Lung (tissue), 12 donors: ENCODE data around the gene PPIL4. TPM values are rescaled to one million over a fixed set of nuclear protein-coding genes. Genes with fewer than 3 reads are reported as not detected.

Experiments used
- ATAC-seq: fragments of 200-7000 bp; cut with Tn5 transposase; one replicate; pipeline ENCODE4 v1.9.1; 2020; ENCODE audit warnings: moderate number of reproducible peaks; ENCODE audit not compliant: insufficient read depth, low FRiP score
- DNase-seq, 3 donors: peaks; one replicate each; pipeline ENCODE4 v3.0.0-alpha.2; 2013 to 2017
- H3K27ac ChIP-seq, 2 donors: one replicate each; pipeline ENCODE4 v1.5.1; 2013; ENCODE audit warnings: mild to moderate bottlenecking in 2 of 2, moderate library complexity in 2 of 2, control low read depth in 1 of 2, inconsistent platforms in 1 of 2, low read depth in 1 of 2, low read length in 1 of 2
- H3K27me3 ChIP-seq, 3 donors: one replicate each; pipeline ENCODE4 v1.5.1; 2013; ENCODE audit warnings: low read length in 2 of 3; ENCODE audit not compliant: control insufficient read depth in 3 of 3, insufficient read depth in 3 of 3
- H3K36me3 ChIP-seq, 4 donors: one replicate each; pipeline ENCODE4 v1.5.1; 2013; ENCODE audit warnings: low read length in 4 of 4, mild to moderate bottlenecking in 1 of 4, moderate library complexity in 1 of 4; ENCODE audit not compliant: control insufficient read depth in 4 of 4, insufficient read depth in 4 of 4
- H3K4me1 ChIP-seq, 5 donors: one replicate each; pipeline ENCODE4 v1.5.1; 2013; ENCODE audit warnings: low read length in 5 of 5, mild to moderate bottlenecking in 2 of 5, moderate library complexity in 1 of 5; ENCODE audit not compliant: control insufficient read depth in 5 of 5, insufficient read depth in 5 of 5
- H3K4me3 ChIP-seq: one replicate; pipeline ENCODE4 v1.5.1; 2013; ENCODE audit warnings: mild to moderate bottlenecking, control low read depth, moderate library complexity
- H3K9ac ChIP-seq, 2 donors: one replicate each; pipeline ENCODE4 v1.5.1; 2013; ENCODE audit warnings: low read length in 2 of 2, control low read depth in 1 of 2; ENCODE audit not compliant: insufficient read depth in 1 of 2
- H3K9me3 ChIP-seq, 4 donors: one replicate each; pipeline ENCODE4 v1.5.1; 2013; ENCODE audit warnings: low read length in 3 of 4, mild to moderate bottlenecking in 1 of 4, moderate library complexity in 1 of 4; ENCODE audit not compliant: control insufficient read depth in 4 of 4, insufficient read depth in 3 of 4
- CTCF ChIP-seq: IDR thresholded peaks from 2 replicates; pipeline ENCODE4 v1.5.1; 2012; ENCODE audit warnings: mild to moderate bottlenecking; ENCODE audit errors: control extremely low read depth, extremely low read depth
- WGBS, 2 donors: extraction: QIAGEN DNeasy Blood & Tissue Kit; methylation state at CpG; one replicate each; pipeline ENCODE4 v1.1.7; 2013; 5-methylcytosine and 5-hydroxymethylcytosine counted together
- polyA plus RNA-seq, 2 donors: library from polyadenylated mRNA; stranded (reverse); fragments of 200-250 nt; gene quantifications; one replicate each; pipeline ENCODE4 v1.2.1, GENCODE V29; 2013
- total RNA-seq, 2 donors: library from RNA; depleted of rRNA in 1 of 2; stranded (reverse); fragments of >200 nt in 1 of 2; gene quantifications; one replicate each; pipeline ENCODE4 v1.2.1, GENCODE V29; 2014 to 2021
- donor health status: control.
- donor health status: control.
- donor health status: Bipolar disorder and iron deficiency.
- donor health status: healthy.
- donor health status: DM: yes; HTN: yes; CAD: no.

The PPIL4 gene
- total and polyA plus RNA-seq, 4 donors, result 15.7 to 52.3 (median 21.9) TPM

- TF ChIP-seq CTCF, result no peak
- WGBS, 2 donors, result 25 to 31% methylated on average over 12 of the region's 12 CpGs
- Histone ChIP-seq H3K9ac (peak overlapping the region; percentile 98 to 100), H3K36me3 (peaks cover 0 to 8% (median 3%) of the 10 kb centered on the region in 4 donors), H3K9me3 (no peaks in the 10 kb centered on the region), H3K4me3 (peak overlapping the region; percentile 82), H3K27ac (peak overlapping the region; percentile 70 to 92), H3K4me1 (peaks cover 0 to 17% (median 8%) of the 10 kb centered on the region in 5 donors), H3K27me3 (no peaks in the 10 kb centered on the region)
- ATAC-seq (no peak), DNase-seq (no peak)
Observed at GRCh38 chr6:149544646-149545257, 1.1 kb downstream of the PPIL4 start.

DNA sequence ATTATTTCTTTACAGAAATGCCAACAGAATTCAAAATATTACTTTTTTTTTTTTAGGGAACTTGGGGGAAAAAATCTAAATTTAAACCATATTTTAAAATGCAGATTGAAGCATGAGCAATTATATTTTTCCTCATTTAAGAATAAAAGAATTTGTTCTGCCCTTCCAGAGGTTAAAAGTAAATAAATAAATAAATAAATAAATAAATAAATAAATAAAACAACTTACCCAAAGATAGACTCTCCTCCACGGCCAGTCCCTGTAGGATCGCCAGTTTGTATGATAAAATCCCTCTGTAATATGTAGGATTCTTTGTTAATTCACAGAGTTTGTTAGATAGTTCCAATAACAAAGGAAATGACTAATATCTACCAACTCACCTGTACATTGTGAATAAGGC is 4.7 kb downstream of the PPIL4 start:
- Histone ChIP-seq H3K9ac (no peak overlapping the region), H3K9me3 (no peaks in the 10 kb centered on the region), H3K4me3 (no peak overlapping the region), H3K27ac (no peak overlapping the region), H3K27me3 (no peaks in the 10 kb centered on the region), H3K36me3 (peaks cover 16 to 31% (median 25%) of the 10 kb centered on the region in 4 donors), H3K4me1 (peaks cover 0 to 17% (median 8%) of the 10 kb centered on the region in 5 donors)
- DNase-seq (no peak), ATAC-seq (no peak)
- WGBS, 2 donors, result 89 to 96% methylated on average over 2 of the region's 2 CpGs
- no peak for TF ChIP-seq CTCF

DNA sequence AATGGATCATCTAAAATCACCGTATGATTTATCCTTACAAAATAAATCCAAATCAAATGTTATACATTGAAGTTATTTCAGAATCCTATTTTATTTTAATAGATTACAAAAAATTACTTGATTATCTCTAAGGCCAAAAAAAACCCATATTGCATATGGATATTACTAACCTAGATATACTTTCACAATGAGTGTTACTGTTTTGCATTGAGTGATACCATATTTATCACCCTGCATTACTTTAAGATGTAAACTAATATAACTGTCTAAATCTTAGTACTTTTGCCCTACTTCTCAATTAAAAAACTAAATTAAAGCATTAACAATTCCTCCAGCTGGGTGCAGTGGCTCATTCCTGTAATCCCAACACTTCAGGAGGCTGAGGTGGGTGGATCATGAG is 11.1 kb downstream of the PPIL4 start:
- Histone ChIP-seq H3K27me3 (no peaks in the 10 kb centered on the region), H3K36me3 (peaks cover 21 to 61% (median 38%) of the 10 kb centered on the region in 4 donors), H3K4me1 (no peaks in the 10 kb centered on the region), H3K27ac (no peak overlapping the region), H3K4me3 (no peak overlapping the region), H3K9me3 (no peaks in the 10 kb centered on the region), H3K9ac (no peak overlapping the region)
- WGBS, 2 donors, result 95 to 100% methylated on average over 1 of the region's 1 CpG
- no peak for ATAC-seq
- DNase-seq, result no peak
- TF ChIP-seq CTCF, result no peak

DNA sequence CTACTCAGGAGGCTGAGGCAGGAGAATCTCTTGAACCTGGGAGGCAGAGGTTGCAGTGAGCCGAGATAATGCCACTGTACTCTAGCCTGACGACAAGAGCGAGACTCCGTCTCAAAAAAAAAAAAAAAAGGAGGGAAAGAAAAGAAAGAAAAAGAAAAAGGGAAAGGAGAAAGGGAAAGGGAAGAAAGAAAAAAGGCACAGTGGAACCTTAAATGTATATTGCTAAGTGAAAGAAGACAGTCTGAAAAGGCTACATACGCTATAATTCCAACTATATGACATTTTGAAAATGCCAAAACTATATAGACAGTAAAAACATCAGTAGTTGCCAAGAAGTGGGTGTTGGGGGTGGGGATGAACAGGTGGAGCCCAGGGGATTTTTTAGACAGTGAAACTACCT is 16.2 kb downstream of the PPIL4 start:
- ATAC-seq (no peak), DNase-seq (no peak)
- WGBS, 2 donors, result 96 to 97% methylated on average over 5 of the region's 5 CpGs
- Histone ChIP-seq H3K9ac (no peak overlapping the region), H3K27ac (no peak overlapping the region), H3K27me3 (no peaks in the 10 kb centered on the region), H3K4me3 (no peak overlapping the region), H3K36me3 (peaks cover 18 to 56% (median 21%) of the 10 kb centered on the region in 4 donors), H3K4me1 (no peaks in the 10 kb centered on the region), H3K9me3 (no peaks in the 10 kb centered on the region)
- TF ChIP-seq CTCF, result no peak
